Motor neuron (in vitro differentiated cells): ENCODE measurements around the gene TXNRD1. TPM values are rescaled to one million over a fixed set of nuclear protein-coding genes. Genes with fewer than 3 reads are reported as not detected.

Source experiments
- total RNA-seq, 8 experiments: library from RNA; unstranded; fragments of 300-600 nt; gene quantifications; 2 replicates each; pipeline versions ENCODE4 v1.2.3 to v1.2.4, GENCODE V29; 2022

The TXNRD1 gene
- total RNA-seq, 8 experiments from 2014 or later, result 42.8 to 219 (median 87.5) TPM

Other genes starting within 250 kb of the TXNRD1 start
- gene TDG, start 249.9 kb upstream of the TXNRD1 start, total RNA-seq, result 10 to 100 TPM; 21.5 to 49.3 (median 32.8) TPM
- gene GLT8D2, start 165.6 kb upstream of the TXNRD1 start, total RNA-seq, result 10 to 100 TPM in 2 of 8 experiments, 1 to 10 TPM in 6; 1.3 to 31.2 (median 3.4) TPM
- gene HCFC2, start 151.2 kb upstream of the TXNRD1 start, total RNA-seq, result 10 to 100 TPM; 10.1 to 25.0 (median 16.8) TPM
- gene NFYB, start 77.6 kb upstream of the TXNRD1 start, total RNA-seq, result 10 to 100 TPM in 7 of 8 experiments, 1 to 10 TPM in 1; 8.3 to 25.7 (median 25.2) TPM
- gene EID3, start 88.0 kb downstream of the TXNRD1 start, total RNA-seq, result 10 to 100 TPM in 2 of 8 experiments, 1 to 10 TPM in 6; 1.5 to 14.3 (median 3.8) TPM
- 10 to 100 TPM in 7 of 8 experiments, 1 to 10 TPM in 1; 9.3 to 36.8 (median 12.9) TPM for gene CHST11, start 241.2 kb downstream of the TXNRD1 start, total RNA-seq